ENCODE data around the gene GABARAPL2.

The GABARAPL2 gene

DNA sequence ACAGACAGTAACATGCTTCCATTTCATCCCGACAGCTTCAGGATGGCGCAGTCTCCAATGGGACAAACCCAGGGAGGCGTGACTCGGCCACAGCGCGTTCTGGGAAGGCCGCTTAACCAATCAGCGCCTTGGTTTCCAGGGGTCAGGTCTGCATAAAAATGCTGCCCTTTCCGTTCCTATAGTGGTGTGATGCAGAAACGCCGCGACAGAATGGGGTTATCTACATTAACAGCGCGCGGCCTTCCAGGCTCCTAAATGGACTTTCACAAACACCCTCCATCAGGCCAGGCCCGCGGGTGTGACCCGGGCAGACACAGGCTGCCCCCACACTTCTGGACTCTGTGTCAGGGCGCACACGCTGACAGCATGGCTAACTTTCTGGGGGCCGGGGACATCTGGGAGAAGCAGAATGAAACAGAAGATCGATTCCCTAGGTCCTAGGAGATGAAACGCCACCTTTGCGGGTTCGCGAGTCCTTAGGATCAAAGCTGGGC is 10.9 kb upstream of the GABARAPL2 start:
- DNase-seq (ENCODE audit: low spot score) = no peak

DNA sequence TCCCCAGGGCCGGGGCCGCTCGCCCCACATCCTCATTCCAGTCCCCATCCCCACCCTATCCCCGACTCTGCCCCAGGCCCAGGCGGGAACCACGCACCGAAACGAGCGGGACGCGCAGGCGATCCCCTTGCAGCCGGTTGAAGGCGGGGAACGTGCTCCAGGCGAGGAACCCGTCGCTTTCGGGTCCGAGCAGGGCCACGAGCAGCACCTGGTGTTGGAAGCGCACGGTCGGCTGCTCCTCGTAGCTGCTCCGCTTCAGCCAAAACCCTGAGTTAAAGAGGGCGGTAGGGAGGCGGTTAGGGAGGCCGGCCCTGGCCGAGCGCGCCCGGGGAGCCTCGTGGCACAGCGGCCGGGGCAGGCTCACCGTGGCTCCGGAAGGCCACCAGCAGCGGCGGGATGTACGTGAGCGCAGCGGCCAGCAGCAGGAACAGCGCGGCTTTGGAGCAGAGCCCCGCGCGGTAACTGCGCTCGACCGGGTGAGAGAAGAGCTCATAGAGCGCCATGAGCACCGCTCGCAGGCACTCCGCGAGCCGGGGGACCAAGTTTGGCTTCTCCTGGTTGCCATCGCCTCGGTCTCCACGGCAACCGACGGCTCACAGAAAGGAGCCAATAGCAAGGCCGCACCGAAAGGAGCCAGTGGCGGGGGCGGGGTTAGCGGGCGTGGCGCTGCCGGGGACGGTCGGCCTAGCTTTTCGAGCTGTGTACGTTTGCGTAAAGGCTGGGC is 10.3 kb upstream of the GABARAPL2 start, which contains the start of gene TMEM231:
Gene TMEM231, minus strand, starts transcription at position 546 of the 724 bp plus-strand sequence. Its CDS starts 43 bp downstream, at position 503.
- peak; percentile 96 for DNase-seq (ENCODE audit: low spot score)

DNA sequence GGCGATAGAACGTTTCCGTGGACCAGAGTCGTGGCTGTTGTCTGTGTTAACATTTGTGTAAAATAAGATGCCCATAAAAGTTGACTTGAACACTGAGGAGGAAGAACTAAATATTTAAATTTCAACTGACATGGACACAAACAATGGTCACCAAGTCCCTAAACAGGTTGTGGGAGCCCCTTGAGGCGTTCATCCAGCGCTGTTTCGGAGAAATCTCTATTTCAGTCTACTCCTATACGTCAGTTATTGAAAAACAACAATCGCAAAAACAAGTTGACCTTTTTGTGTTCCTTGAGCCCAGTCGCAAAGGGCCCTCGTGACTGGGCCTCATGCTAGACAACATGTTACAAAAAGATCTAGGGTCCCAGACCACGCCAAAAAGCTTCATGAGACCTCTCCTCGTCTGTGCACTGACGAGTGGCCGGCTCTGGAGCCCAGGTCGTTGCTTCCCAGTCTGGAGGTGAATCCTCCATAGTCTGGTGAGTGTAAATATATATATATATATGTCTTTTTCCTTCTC is 9.7 kb upstream of the GABARAPL2 start:
- no peak for DNase-seq (ENCODE audit: low spot score)

DNA sequence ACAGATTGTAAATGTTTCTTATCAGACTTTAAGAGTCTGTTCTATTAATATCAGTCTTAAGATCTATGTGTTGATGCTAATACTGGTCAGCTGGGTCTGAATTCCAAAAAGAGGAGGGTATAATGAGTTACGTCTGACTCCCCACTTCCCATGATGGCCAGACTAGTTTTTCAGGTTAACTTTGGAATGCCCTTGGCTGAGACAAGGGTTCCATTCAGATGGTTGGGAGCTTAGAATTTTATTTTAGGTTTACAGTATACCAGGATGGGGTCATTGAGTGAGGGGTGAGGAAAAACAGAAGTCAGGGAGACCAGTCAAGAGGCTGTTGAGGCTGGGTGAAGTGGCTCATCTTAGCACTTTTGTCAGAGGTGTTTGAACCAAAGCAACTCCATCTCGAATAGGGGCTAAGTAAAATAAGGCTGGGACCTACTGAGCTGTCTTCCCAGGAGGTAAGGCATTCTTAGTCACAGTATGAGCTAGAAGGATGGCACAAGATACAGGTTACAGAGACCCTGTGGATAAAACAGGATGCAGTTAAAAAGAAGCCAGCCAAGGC is 7.3 kb upstream of the GABARAPL2 start:
- no peak for DNase-seq (ENCODE audit: low spot score)

DNA sequence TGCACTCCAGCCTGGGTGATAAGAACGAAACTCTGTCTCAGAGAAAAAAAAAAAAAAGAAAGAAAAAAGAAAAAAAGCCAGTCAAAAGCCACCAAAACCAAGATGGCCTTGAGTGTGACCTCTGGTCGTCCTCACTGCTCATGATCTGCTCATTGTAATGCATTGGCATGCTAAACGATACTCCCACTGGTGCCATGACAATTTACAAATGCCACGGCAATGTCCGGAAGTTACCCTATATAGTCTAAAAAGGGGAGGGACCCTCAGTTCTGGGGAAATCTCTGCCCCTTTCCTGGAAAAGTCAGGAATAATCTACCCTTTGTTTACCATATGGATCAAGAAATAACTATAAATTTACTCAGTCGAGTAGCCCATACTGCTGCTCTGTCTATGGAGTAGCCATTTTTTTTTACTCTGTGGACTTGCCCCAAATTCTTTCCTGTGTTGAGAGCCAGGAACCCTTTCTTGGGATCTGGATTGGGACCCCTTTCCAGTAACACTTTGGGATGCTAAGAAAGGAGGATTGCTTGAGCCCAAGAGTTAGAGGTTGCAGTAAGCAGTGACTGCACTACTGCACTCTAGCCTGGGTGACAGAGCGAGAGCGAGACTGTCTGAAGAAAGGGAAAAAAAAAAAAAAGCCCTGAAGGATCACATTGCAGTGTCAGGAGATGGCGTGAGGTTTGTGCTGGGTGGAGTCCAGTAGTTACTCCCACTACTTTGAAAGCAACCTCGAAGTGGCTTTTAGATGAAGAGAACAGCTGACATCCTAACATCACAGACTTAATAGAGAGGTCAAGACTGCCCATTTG is 6.4 kb upstream of the GABARAPL2 start:
- no peak for DNase-seq (ENCODE audit: low spot score)

DNA sequence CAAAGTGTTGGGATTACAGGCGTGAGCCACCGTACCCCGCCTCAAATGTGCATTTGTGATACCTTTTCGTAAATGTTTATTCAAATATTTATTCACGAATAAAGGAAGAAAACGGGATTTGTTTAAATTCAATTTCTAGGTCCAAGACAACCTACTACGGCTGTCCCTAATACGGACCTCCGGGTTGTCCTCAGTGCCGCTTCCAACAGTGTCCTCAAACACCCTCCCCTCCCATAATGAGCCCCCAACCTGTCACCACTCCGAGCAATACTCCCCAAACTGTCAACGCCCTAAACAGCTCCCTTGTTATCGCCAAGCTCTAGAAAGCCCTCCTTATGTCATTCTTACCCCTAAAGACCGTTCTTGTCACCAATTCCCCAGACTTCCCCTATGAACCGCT is 539 bp upstream of the GABARAPL2 start:
- no peak for DNase-seq (ENCODE audit: low spot score)

DNA sequence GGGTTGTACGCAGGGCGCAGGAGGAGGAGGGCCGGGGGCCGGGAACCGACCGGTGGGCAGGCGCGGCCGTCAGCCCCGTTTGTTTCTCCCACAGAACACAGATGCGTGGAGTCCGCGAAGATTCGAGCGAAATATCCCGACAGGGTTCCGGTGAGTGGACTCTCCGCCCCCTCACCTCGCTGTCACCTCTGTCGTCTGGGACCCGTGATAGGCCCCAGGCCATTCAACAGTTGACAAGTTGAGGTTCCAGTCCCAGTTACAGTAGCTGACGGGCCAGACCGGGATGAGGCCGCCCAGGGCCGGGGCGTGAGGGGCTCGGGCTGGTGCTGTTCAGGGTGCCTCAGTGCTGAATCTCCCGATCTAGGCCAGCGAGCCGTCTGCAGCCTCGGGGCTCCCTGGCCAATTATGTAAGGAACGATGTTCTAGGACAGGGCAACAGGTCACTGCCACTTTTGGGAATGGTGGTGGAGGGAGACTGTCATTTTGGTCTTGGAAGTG is 628 bp downstream of the GABARAPL2 start:
- DNase-seq (ENCODE audit: low spot score) = no peak

DNA sequence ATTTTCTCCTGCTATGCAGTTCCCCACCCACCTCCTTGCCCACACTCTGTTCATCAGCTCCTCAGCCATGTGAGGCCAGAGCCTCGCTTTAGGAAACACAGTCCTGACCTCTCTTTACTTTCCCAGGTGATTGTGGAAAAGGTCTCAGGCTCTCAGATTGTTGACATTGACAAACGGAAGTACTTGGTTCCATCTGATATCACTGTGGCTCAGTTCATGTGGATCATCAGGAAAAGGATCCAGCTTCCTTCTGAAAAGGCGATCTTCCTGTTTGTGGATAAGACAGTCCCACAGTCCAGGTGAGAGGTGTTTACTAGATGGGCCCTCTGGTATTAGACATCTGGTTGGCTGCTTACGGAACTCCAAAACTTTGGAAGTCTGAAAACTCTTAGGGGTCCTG is 1.7 kb downstream of the GABARAPL2 start:
- DNase-seq (ENCODE audit: low spot score) = no peak

DNA sequence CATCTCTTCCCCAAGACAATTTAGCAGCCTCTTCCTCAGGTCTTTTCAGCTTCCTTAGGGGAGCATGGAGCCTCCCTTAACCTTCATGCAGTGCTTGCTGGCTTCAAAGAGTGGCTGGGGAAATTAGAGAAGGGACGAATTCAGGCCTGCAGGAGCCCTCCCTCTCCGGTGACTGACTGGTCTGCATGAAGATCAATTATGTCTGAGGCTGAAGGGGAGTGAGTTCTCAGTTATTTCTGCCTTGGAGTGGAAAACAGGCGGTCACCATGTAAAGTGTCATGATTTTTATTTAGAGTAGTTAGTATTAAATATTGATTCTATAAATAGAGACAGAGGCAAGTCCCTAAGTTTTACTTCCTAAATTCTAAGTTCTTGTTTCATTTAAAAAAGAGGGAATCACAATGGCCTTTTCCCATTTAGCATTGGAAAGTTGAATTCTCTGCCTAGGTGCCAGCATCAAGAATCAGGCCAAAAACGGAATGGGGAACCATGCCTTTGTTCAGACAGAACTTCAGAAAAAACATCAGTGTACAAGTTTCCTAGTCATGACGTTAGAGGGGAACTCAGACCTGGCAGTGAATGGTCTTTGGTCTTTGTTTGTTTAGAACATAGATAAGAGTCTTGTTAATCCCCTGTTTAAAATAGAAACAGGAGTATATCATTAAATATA is 4.4 kb downstream of the GABARAPL2 start:
- no peak for DNase-seq (ENCODE audit: low spot score)

DNA sequence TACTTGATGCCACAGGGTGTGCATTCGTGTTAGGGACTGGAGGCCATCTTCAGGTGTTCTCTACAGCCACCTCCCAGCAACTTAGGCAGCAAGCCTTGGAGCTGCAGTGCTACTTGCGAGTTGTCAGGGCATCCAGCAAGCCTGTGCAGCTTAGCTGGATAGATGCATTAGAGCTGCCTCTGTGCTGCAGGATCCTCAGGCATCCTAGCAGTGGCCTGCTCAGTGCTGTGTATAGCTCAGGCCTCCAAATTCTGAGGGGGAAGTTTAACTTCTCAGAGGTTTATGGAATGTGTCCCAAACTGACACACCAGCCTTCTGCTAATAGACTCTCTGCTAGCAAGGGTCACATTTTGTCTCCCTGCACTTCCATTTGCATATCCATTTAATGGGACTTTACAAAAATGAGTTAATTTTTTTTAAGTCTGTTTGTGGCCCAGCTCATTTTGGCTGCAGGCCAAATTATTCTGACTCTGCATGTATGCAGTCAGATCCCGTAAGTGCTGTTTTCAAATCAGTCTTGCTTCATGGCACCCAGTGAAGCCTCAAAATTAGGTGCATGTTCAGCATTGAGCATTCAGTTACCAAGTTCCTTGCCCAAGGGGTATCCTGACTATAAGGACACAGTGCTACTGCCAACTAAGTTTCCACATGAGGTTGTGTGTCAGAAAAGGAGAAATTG is 6.8 kb downstream of the GABARAPL2 start:
- DNase-seq (ENCODE audit: low spot score) = no peak

DNA sequence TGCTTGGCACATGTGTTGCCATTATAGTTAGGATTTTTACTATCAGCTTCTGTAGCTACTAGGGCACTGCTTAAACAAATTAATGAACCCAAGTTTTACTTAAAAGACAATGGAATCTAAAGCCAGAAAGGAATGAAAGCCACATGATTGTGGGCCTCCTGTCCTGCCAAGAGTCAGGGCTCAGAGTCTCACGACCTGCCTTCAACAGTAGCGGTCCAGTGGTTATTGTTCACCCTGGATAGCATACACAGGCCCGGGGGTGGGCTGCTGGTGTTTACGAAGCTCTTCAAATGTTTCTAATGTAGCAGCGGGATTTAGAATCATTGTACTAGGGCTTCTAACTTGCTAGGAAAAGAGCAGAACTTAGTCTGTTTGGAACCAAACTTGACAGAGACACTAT is 7.8 kb downstream of the GABARAPL2 start:
- no peak for DNase-seq (ENCODE audit: low spot score)

DNA sequence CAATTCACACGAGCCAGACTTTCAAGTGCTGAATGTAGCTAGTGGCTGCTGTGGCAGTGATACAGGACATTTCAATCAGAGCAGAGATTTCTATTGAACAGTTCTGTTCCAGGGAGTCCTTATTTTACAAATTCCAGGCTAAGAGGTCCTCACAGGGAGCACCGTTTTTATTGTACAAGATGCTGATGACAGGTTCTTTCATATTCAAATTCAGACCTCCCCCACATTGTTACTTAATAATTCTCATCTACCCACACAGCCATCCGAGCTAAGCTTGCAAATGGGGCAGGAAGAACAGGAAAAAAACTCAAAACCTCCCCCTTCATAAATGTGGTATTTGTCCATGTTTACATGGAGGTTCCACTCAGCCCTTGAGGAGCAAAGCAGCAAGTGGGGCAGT is 9.8 kb downstream of the GABARAPL2 start:
- DNase-seq (ENCODE audit: low spot score) = no peak

DNA sequence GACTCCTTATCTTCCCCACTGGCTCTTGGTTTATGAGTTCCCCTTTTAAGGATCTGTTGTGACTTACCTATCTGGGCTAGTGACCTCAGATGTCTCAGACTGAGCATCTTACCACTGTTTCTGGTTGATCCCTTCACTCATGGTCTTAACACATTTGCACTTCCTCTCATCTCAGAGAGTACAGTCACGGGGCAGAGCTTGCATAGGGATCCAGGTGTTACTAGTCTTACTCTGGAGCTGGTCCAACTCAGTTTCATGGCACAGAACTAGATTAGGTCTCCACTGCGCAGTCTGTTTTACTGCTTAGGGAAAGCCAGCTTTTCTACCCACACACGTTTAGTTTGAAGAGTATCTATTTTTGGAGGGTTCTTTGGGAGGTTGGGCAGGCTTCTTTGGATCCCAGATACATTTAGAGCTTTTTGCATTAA is 10.2 kb downstream of the GABARAPL2 start:
- DNase-seq (ENCODE audit: low spot score) = no peak

DNA sequence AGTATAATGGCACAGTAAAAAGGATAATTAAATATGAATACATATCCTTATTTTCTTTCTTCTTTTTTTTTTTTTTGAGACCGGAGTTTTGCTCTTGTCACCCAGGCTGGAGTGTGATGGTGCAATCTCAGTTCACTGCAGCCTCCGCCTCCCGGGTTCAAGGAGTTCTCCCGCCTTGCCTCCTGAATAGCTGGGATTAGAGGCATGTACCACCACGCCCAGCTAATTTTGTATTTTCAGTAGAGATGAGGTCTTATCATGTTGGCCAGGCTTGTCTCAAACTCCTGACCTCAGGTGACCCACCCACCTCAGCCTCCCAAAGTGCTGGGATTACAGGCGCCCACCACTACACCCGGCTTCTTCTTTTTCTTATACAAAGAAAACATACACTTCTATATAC is 12.0 kb downstream of the GABARAPL2 start:
- no peak for DNase-seq (ENCODE audit: low spot score)

DNA sequence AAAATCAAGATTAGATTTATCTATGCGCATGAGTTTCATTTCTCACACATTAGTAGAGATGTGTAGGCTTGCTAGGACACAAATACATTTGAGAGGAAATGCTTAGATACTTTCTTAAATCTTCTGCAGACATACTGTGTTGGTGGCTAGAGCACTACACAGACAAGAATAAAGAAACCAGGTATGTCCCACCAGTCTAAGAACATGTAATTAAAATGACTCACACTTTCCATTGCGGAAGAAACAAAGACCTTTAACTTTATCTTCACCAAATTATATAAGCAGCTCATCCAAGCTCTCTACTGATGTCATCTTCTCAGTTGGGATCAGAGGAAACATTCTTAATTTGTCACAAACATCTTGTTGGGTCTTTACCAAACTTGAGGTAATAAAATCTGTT is 12.5 kb downstream of the GABARAPL2 start:
- DNase-seq (ENCODE audit: low spot score) = no peak

DNA sequence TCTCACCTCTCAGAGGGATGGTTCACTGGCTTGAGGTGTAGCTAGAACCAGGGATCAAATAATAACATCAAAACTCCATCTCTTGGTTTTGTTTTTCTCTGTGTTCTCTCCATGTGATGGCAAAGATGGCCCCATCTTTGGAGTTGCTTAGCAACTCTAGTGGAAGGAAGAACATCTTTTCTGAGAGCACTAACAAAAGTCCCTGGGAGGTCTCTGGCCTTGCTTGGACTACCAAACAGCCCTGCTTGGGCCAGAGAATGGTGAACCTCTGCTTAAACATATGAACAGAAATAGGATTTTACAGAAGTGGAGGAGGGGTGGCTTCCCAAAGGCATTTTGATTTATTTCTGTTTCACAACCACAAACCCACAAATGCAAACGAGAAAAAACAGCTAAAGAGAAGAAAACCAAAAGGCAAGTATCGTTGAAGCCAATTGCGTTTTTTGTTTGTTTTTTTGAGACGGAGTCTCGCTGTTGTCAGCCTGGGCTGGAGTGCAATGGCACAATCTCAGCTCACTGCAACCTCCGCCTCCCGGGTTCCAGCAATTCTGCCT is 13.2 kb downstream of the GABARAPL2 start:
- no peak for DNase-seq (ENCODE audit: low spot score)

DNA sequence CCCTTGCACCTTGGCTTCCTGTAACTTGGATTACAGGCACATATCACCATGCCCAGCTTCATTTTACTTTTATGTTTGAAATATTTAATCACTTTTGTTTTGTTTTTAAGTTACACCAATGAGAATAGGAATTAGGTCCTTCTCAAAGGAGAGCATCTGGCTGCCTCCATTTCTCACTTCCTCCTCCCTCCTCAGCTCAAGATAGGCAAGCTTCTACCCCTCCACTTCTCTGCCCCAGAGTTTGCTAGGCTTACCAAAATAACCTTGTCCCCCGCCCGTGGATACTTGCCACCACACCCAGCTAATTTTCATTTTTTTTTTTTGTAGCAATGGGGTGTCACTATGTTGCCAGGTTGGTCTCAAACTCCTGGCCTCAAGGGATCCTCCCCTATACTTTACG is 17.9 kb downstream of the GABARAPL2 start:
- DNase-seq (ENCODE audit: low spot score) = no peak

DNA sequence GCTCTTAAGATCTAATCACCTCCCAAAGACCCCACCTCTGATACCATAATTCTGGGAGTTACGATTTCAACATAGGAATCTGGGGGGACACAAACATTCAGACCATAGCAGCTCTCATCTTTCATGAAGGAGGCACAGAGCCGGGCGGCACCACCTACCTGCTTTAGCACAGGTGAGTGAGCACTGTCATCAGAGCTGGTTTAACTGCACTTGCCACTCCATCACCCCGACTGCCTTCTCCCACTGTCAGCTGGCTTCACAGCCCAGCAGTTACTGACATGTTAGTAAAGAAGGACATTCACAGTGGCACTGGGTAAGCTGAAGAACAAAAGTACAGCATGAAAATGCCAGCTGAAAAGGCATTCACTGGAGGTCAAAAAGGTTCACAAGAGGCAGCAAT is 22.5 kb downstream of the GABARAPL2 start:
- DNase-seq (ENCODE audit: low spot score) = no peak

DNA sequence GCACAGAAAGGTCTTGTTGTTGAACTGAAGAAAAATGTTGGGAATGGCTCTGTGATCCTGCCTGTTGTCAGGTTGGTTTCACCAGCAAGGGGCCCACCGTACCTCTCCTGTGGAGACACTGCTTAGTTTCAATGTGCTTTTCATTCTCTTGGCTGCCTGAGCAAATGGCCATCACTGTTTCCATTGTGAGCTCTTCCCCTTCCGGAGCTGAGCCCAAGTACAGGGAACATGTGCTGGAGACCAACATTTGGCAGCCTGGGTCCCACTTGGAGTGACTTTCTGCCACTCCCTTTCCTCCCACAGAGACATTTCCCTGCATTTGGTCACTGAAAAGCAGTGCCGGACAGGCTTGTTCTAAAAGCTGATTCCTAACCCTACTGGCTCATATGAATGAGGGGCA is 23.1 kb downstream of the GABARAPL2 start:
- DNase-seq (ENCODE audit: low spot score) = no peak

DNA sequence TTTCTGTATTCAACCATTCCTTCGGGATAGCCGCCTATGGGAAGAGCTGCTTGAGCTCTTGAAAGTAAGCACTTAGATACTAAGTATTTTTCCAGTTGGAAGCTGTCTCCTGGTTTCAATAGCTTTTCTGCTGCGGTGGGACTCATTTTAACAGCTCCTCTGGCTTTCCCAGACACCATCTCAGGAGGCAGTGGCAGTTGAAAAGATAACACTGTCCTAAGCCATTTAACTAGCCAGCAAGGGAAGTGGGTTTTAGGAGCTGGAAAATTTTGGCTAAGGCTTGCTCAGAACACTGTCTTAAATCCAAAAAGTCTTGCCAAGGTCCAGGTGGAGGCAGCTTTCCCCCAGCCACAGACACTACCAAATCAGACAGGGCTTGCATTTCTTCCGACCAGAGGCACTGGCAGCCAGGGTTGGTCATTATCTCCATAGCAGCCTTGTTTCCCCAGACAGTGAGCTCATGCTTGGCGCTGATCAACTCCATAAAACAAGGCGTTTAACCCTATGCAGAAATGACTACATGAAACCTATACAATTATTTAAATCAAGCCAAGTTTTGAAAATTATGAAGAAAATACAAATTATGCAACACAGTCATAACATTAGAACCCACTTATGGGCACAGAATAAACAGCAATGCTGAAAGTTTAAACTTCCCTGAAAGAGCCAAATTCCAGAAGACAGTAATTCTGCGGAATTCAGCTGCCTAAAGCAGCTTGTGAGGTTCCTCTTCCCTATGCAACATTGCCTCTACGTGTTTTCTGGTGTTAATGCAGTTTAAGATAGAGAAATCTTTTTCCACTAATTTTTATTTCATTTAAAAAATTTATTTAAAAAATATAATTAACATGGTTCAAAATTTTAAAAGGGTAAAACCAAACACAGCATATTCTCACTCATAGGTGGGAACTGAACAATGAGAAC is 25.0 kb downstream of the GABARAPL2 start:
- DNase-seq (ENCODE audit: low spot score) = no peak

All from CD4-positive, alpha-beta T cell treated with Interleukin-6 at 100 ng/mL for 8 hours (primary cell).